GM12801 (cell line): ENCODE measurements around the gene PEPD.

Experiments
- TF ChIP-seq, protein P1 (sequence below): IDR thresholded peaks from one replicate; pipeline ENCODE4 v1.5.1; 2011; ENCODE audit warnings: control low read depth; ENCODE audit not compliant: insufficient read length; ENCODE audit errors: extremely low read depth

The PEPD gene

GRCh38 chr19:33436360-33437345 is 84.9 kb downstream of the PEPD start:
- TF ChIP-seq, protein P1, sequence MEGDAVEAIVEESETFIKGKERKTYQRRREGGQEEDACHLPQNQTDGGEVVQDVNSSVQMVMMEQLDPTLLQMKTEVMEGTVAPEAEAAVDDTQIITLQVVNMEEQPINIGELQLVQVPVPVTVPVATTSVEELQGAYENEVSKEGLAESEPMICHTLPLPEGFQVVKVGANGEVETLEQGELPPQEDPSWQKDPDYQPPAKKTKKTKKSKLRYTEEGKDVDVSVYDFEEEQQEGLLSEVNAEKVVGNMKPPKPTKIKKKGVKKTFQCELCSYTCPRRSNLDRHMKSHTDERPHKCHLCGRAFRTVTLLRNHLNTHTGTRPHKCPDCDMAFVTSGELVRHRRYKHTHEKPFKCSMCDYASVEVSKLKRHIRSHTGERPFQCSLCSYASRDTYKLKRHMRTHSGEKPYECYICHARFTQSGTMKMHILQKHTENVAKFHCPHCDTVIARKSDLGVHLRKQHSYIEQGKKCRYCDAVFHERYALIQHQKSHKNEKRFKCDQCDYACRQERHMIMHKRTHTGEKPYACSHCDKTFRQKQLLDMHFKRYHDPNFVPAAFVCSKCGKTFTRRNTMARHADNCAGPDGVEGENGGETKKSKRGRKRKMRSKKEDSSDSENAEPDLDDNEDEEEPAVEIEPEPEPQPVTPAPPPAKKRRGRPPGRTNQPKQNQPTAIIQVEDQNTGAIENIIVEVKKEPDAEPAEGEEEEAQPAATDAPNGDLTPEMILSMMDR = no peak

- TF ChIP-seq, protein P1 = no peak
Measured at GRCh38 chr19:33435706-33436359, 85.8 kb downstream of the PEPD start.

- TF ChIP-seq, protein P1 = no peak
Measured at GRCh38 chr19:33434886-33435705, 86.5 kb downstream of the PEPD start.

GRCh38 chr19:33434069-33434885 is 87.3 kb downstream of the PEPD start:
- TF ChIP-seq, protein P1 = no peak

- TF ChIP-seq, protein P1 = no peak
Measured at GRCh38 chr19:33432446-33433170, 89.0 kb downstream of the PEPD start.

GRCh38 chr19:33432015-33432414 is 89.6 kb downstream of the PEPD start:
- TF ChIP-seq, protein P1 = no peak
